HEK293 (cell line): Measurements from ENCODE around the gene CS.

Experiments
- HOXA7 ChIP-seq: sonication (generic); formaldehyde crosslinking; IDR thresholded peaks from 2 replicates; pipeline ENCODE4 v1.8.1; 2022; ENCODE audit warnings: missing genetic modification reagents, borderline replicate concordance
- RBAK ChIP-seq: fragments of 450-650 bp; formaldehyde crosslinking; IDR thresholded peaks from 2 replicates; pipeline ENCODE4 v1.5.1; 2016; ENCODE audit warnings: missing biosample characterization, missing genetic modification characterization
- WT1 ChIP-seq: fragments of 450-650 bp; formaldehyde crosslinking; IDR thresholded peaks from 2 replicates; pipeline ENCODE4 v1.5.1; 2016; ENCODE audit warnings: missing biosample characterization, missing genetic modification characterization
- ZBTB21 ChIP-seq: fragments of 450-650 bp; formaldehyde crosslinking; IDR thresholded peaks from 2 replicates; pipeline ENCODE4 v1.5.1; 2017; ENCODE audit warnings: missing biosample characterization, missing genetic modification characterization
- ZNF274 ChIP-seq, 2 experiments: fragments of 200-500 bp in 1 of 2; fragments of 450-650 bp in 1 of 2; sonication (Bioruptor generic) in 1 of 2; formaldehyde crosslinking in 1 of 2; IDR thresholded peaks; 2 replicates each; pipeline versions ENCODE4 v1.5.1 to v1.6.1; 2014 to 2016; ENCODE audit warnings: borderline replicate concordance in 1 of 2, inconsistent platforms in 1 of 2, low read length in 1 of 2, missing biosample characterization in 1 of 2, missing genetic modification characterization in 1 of 2
- ZNF280C ChIP-seq: fragments of 450-650 bp; formaldehyde crosslinking; IDR thresholded peaks from 2 replicates; pipeline ENCODE4 v1.5.1; 2016; ENCODE audit warnings: missing biosample characterization, missing genetic modification characterization
- ZNF510 ChIP-seq: fragments of 450-650 bp; formaldehyde crosslinking; IDR thresholded peaks from 2 replicates; pipeline ENCODE4 v1.5.1; 2018; ENCODE audit warnings: mild to moderate bottlenecking, missing genetic modification characterization, missing biosample characterization; ENCODE audit not compliant: insufficient replicate concordance
- ZNF629 ChIP-seq: fragments of 450-650 bp; formaldehyde crosslinking; IDR thresholded peaks from 2 replicates; pipeline ENCODE4 v1.5.1; 2017; ENCODE audit warnings: missing biosample characterization, missing genetic modification characterization
- TF ChIP-seq, protein P1 (sequence below): fragments of 450-650 bp; formaldehyde crosslinking; IDR thresholded peaks from 2 replicates; pipeline ENCODE4 v1.5.1; 2016; ENCODE audit warnings: missing biosample characterization, missing genetic modification characterization

GRCh38 chr12:56304276-56304675, 4.1 kb upstream of the CS start:
- TF ChIP-seq, protein P1, sequence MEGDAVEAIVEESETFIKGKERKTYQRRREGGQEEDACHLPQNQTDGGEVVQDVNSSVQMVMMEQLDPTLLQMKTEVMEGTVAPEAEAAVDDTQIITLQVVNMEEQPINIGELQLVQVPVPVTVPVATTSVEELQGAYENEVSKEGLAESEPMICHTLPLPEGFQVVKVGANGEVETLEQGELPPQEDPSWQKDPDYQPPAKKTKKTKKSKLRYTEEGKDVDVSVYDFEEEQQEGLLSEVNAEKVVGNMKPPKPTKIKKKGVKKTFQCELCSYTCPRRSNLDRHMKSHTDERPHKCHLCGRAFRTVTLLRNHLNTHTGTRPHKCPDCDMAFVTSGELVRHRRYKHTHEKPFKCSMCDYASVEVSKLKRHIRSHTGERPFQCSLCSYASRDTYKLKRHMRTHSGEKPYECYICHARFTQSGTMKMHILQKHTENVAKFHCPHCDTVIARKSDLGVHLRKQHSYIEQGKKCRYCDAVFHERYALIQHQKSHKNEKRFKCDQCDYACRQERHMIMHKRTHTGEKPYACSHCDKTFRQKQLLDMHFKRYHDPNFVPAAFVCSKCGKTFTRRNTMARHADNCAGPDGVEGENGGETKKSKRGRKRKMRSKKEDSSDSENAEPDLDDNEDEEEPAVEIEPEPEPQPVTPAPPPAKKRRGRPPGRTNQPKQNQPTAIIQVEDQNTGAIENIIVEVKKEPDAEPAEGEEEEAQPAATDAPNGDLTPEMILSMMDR (tag by site-specific recombination), result no peak
- TF ChIP-seq HOXA7 (no peak), ZNF274 (IDR thresholded peaks at IDR 0.05; ENCODE audit: low read length) (no peak), ZNF274 (tag by site-specific recombination; IDR thresholded peaks at IDR 0.05; ENCODE audit: borderline replicate concordance) (no peak), RBAK (tag by site-specific recombination) (no peak), ZBTB21 (tag by site-specific recombination) (no peak), ZNF629 (no peak), WT1 (tag by site-specific recombination) (no peak), ZNF510 (tag by site-specific recombination) (no peak), ZNF280C (tag by site-specific recombination) (no peak)
